ENCODE data around the gene FAAP100.

FAAP100 gene

DNA sequence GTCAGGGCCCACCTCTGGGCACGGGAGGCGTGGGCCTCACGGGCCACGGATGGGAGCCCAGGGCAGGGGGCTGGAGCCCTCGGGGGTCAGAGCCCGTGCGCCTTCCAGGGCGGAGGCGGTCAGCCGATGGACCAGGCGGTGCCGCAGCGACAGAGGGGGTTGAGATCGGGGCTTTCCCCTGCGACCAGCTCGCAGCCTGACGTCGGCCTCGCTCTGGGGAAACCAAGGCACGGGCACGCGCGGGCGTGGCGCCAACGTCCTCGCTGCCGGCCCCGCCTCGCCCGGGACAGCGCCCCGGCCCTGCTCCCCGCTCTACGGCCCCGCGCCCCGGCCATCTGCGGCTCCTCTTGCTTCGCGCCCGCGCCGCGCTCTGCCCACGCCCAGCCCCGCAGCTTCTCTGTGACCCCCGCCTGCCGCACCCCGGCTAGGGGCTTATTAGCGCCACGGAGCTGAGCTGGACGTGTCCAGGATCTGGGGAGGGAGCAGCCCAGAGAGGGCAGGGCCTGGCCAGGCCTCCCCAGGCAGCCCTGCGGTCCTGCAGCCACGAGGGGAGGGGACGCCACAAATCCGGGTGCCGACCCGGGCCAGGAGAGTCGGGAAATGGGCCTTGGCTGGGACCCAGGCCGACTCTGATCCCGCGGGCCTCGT is 53.1 kb downstream of the FAAP100 start:
- Histone ChIP-seq H3K9ac (ENCODE audit: low read length) (no peak overlapping the region), H3K36me3 (ENCODE audit: control insufficient read depth, insufficient read depth, low read length) (no peaks in the 10 kb centered on the region), H3K27me3 (ENCODE audit: control insufficient read depth, insufficient read depth, low read length) (no peaks in the 10 kb centered on the region), H3K4me1 (ENCODE audit: control insufficient read depth, insufficient read depth, low read length) (no peaks in the 10 kb centered on the region), H3K27ac (ENCODE audit: low read depth, low read length) (no peak overlapping the region), H3K4me3 (ENCODE audit: low read length) (no peak overlapping the region)

DNA sequence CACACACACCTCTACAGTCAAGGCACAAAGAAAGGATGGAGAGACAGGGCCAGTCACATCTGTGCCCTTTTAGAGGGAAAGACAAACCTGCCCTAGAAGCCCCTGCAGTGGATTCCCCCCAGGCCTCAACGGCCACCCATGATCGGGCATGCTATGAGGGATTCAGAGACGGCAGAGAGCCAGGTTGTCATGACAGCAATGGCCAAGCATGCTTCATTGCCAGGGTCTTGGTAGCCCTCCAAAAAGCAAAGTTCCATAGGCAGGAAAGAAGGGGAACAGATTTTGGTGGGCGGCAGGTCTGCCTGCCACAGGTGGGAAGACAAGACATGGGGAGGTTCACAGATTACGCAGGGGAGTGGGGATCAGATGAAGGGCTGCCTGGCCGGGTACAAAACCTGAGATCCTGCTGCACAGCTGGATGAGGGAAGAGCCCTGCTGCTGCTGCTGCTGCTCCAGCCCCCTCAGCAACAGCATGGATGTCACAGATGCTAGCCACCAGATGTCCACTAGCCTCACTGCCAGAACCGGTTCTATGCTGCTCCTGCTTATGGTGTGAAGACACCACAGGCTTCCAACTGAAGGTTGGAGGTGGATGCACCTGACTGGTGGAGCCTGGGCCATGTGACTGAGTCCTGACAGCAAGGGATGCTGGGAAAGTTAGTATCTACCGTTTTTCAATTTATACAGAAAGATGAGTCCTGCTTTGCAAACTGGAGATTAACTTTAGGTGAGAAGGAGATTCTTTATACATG is 57.4 kb downstream of the FAAP100 start:
- no peak overlapping the region for H3K27ac ChIP-seq (ENCODE audit: low read depth, low read length)
- no peaks in the 10 kb centered on the region for H3K36me3 ChIP-seq (ENCODE audit: control insufficient read depth, insufficient read depth, low read length)
- H3K9ac ChIP-seq (ENCODE audit: low read length) = no peak overlapping the region
- H3K4me3 ChIP-seq (ENCODE audit: low read length) = no peak overlapping the region
- H3K27me3 ChIP-seq (ENCODE audit: control insufficient read depth, insufficient read depth, low read length) = no peaks in the 10 kb centered on the region
- H3K4me1 ChIP-seq (ENCODE audit: control insufficient read depth, insufficient read depth, low read length) = no peaks in the 10 kb centered on the region

DNA sequence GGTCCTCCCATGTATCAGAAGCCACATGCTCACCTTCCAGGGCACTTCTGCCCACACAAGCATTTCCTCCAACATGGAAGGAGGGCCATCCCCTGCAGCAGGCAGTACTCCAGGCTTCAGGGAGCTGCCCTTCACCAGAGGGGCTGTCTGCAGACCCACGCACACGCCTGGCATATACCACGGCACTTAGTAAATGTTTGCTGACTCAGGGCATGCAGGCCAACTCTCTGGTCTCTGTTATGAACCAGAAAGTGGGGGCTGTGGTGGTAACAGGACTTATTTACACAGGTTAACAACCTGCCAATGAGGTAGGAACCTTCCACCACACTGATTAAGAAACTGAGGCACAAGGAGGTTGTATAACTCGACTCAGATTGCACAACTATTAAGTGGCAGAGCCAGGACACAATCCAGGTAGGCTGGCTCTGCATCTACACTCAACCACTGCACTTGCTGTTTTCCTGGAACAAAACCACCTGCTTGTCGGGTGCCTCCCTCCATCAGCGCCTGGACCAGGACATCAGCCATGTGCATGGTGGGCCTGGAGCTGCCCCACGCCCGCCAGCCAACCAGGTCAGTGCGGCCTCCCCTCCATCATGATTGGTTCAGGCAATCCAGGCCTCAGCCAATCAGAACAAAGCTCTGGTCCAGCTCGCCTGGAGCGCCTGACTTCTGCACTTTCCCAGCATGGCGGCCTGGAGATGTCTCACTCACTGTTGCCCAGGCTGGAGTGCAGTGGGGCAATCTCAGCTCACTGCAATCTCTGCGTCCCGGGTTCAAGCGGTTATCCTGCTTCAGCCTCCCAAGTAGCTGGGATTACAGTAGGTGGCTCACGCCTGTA is 58.7 kb downstream of the FAAP100 start:
- no peaks in the 10 kb centered on the region for H3K27me3 ChIP-seq (ENCODE audit: control insufficient read depth, insufficient read depth, low read length)
- H3K36me3 ChIP-seq (ENCODE audit: control insufficient read depth, insufficient read depth, low read length) = no peaks in the 10 kb centered on the region
- no peaks in the 10 kb centered on the region for H3K4me1 ChIP-seq (ENCODE audit: control insufficient read depth, insufficient read depth, low read length)
- H3K27ac ChIP-seq (ENCODE audit: low read depth, low read length) = no peak overlapping the region
- no peak overlapping the region for H3K9ac ChIP-seq (ENCODE audit: low read length)
- H3K4me3 ChIP-seq (ENCODE audit: low read length) = no peak overlapping the region

DNA sequence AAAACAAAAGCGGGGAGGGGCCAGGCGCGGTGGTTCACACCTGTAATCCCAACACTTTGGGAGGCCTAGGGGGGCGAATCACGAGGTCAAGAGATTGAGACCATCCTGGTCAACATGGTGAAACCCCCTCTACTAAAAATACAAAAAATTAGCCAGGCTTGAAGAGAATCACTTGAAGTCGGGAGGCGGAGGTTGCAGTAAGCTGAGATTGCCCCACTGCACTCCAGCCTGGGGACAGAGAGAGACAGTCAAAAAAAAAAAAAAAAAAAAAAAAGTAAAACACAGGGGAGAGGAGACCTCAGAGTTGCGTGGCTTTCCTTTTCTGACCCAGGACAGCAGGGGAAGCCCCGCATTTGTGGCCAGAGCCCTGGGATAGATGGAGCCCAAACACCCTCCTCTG is 59.4 kb downstream of the FAAP100 start:
- Histone ChIP-seq H3K4me3 (ENCODE audit: low read length) (no peak overlapping the region), H3K9ac (ENCODE audit: low read length) (no peak overlapping the region), H3K27ac (ENCODE audit: low read depth, low read length) (no peak overlapping the region), H3K4me1 (ENCODE audit: control insufficient read depth, insufficient read depth, low read length) (no peaks in the 10 kb centered on the region), H3K27me3 (ENCODE audit: control insufficient read depth, insufficient read depth, low read length) (no peaks in the 10 kb centered on the region), H3K36me3 (ENCODE audit: control insufficient read depth, insufficient read depth, low read length) (no peaks in the 10 kb centered on the region)

DNA sequence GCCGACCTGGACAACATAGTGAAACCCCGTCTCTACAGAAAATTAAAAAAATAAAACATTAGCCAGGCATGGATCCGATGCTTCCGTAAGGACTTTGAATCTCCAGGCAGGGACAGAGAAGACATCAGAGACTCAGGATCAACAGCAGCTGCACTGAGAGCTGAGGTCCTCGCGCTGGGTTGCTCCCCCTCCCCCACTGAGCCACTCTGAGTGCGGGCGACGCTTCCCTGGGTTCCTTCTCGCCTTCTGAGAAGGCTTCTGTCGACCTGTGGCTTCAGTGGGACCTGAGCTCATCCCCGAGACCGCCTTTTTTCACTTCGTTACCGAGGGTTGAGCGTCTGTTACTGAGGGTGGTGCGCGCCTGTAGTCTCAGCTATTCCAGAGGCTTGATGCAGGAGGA is 60.0 kb downstream of the FAAP100 start:
- Histone ChIP-seq H3K36me3 (ENCODE audit: control insufficient read depth, insufficient read depth, low read length) (no peaks in the 10 kb centered on the region), H3K4me3 (ENCODE audit: low read length) (no peak overlapping the region), H3K9ac (ENCODE audit: low read length) (no peak overlapping the region), H3K27me3 (ENCODE audit: control insufficient read depth, insufficient read depth, low read length) (no peaks in the 10 kb centered on the region), H3K4me1 (ENCODE audit: control insufficient read depth, insufficient read depth, low read length) (no peaks in the 10 kb centered on the region), H3K27ac (ENCODE audit: low read depth, low read length) (no peak overlapping the region)

DNA sequence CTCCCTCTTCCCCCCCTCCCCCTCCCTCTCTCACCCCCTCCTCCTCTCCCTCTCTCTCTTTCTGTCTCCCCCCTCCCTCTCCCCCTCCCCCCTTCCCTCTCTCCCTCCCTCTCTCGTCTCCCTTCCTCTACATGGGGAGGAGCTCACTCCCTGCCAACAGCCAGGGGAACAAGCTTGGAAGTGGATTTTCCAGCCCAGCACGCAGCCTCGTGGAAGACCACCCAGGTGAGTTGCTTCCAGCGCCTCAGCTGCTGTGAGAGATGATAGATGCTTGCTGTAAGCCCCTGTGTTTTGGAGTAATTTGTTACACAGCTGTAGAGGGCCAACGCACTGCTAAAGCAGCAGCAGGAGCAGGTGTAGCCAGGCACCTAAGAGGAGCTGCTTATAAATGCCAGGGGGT is 60.4 kb downstream of the FAAP100 start:
- no peak overlapping the region for H3K4me3 ChIP-seq (ENCODE audit: low read length)
- H3K36me3 ChIP-seq (ENCODE audit: control insufficient read depth, insufficient read depth, low read length) = no peaks in the 10 kb centered on the region
- H3K27ac ChIP-seq (ENCODE audit: low read depth, low read length) = no peak overlapping the region
- no peaks in the 10 kb centered on the region for H3K27me3 ChIP-seq (ENCODE audit: control insufficient read depth, insufficient read depth, low read length)
- H3K9ac ChIP-seq (ENCODE audit: low read length) = no peak overlapping the region
- no peaks in the 10 kb centered on the region for H3K4me1 ChIP-seq (ENCODE audit: control insufficient read depth, insufficient read depth, low read length)

GRCh38 chr17:81491181-81491581 is 61.0 kb downstream of the FAAP100 start:
- no peaks in the 10 kb centered on the region for H3K36me3 ChIP-seq (ENCODE audit: control insufficient read depth, insufficient read depth, low read length)
- H3K9ac ChIP-seq (ENCODE audit: low read length) = no peak overlapping the region
- H3K27me3 ChIP-seq (ENCODE audit: control insufficient read depth, insufficient read depth, low read length) = no peaks in the 10 kb centered on the region
- H3K4me3 ChIP-seq (ENCODE audit: low read length) = no peak overlapping the region
- no peak overlapping the region for H3K27ac ChIP-seq (ENCODE audit: low read depth, low read length)
- H3K4me1 ChIP-seq (ENCODE audit: control insufficient read depth, insufficient read depth, low read length) = no peaks in the 10 kb centered on the region

DNA sequence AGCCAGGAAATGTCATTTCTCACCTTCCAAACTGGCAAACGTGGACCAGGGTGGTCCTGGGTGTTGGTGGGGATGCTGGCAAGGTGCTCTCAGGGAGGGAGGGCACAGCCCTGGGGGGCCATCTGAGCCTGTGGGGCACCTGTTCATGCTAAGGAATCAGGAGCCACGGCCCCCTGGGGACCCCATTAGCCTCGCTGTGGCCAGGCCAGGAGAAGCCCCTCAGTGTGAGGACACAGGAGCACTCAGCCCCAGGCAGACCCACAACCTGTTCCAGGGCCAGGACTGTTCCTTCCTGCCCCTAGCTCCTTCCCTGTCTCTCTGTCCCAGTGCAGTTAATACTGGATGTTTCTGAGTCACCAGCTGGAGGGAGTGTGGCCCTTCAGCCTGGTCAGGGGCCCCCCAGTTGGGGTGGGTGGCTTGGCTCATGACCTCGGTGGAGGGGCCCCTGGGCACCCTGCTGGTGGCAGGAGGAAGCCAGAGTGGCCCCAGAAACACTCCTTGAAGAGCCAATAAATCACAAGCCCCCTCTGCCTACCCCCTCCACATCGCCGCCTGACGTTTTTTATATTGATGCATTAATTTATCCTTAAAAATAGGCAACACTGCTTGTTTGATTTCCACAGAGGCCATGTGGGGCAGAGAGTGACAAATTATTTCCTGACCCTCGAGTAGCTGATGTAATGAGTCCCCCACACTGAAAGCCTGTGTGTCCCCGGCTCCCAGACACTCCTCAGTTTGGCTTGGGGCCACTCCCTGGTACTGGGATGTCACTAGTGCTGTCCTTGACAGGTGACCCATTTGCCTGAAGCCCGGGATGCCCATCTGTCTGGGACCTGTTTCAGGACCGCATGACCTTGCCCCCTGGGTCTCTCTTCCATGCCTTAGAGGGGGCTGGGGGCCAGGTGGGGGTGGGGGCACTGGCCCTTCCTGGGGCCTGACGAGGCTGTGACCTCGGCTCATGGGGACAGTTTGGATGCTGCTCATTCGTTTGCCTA is 61.9 kb downstream of the FAAP100 start:
- no peaks in the 10 kb centered on the region for H3K27me3 ChIP-seq (ENCODE audit: control insufficient read depth, insufficient read depth, low read length)
- H3K4me1 ChIP-seq (ENCODE audit: control insufficient read depth, insufficient read depth, low read length) = no peaks in the 10 kb centered on the region
- H3K27ac ChIP-seq (ENCODE audit: low read depth, low read length) = no peak overlapping the region
- no peak overlapping the region for H3K9ac ChIP-seq (ENCODE audit: low read length)
- no peak overlapping the region for H3K4me3 ChIP-seq (ENCODE audit: low read length)
- H3K36me3 ChIP-seq (ENCODE audit: control insufficient read depth, insufficient read depth, low read length) = no peaks in the 10 kb centered on the region

Measured in rectal smooth muscle tissue (tissue), 1 donor.